VCaP (cell line): ENCODE measurements around the gene ALPP.
A peak's percentile ranks its signal among the peaks of the same experiment; 100 is the strongest.
"Not testable (repeated sequence)": the region's sequence is repeated elsewhere in the genome, so short reads cannot be mapped to it uniquely, and the experiment has no call there.

ENCODE experiments used
- H3K27ac ChIP-seq: fragments of 450-650 bp; 2 replicates; pipeline ENCODE4 v1.5.1; 2017
- CTCF ChIP-seq: fragments of 450-650 bp; conservative IDR thresholded peaks from 2 replicates; pipeline ENCODE4 v1.5.1; 2017; ENCODE audit warnings: mild to moderate bottlenecking, moderate library complexity

ALPP gene

GRCh38 chr2:232378735-232379151 is at the start of gene ALPP:
Gene ALPP, plus strand, starts transcription at chr2:232378751. Its CDS starts 52 bp downstream, at chr2:232378803.
- H3K27ac ChIP-seq, result not testable (repeated sequence)

GRCh38 chr2:232329716-232330067 is 48.9 kb upstream of the ALPP start:
- no peak for TF ChIP-seq CTCF
- H3K27ac ChIP-seq, result no peak overlapping the region

GRCh38 chr2:232330068-232330999 is 48.2 kb upstream of the ALPP start:
- H3K27ac ChIP-seq, result no peak overlapping the region

GRCh38 chr2:232331061-232331460 is 47.5 kb upstream of the ALPP start:
- not testable (repeated sequence) for H3K27ac ChIP-seq

More at GRCh38 chr2:232330068-232330999, 48.2 kb upstream of the ALPP start:
- no peak for TF ChIP-seq CTCF

GRCh38 chr2:232331641-232332040 is 46.9 kb upstream of the ALPP start:
- H3K27ac ChIP-seq, result not testable (repeated sequence)

GRCh38 chr2:232332244-232332939 is 46.2 kb upstream of the ALPP start:
- not testable (repeated sequence) for H3K27ac ChIP-seq

- H3K27ac ChIP-seq, result no peak overlapping the region
- TF ChIP-seq CTCF, result no peak
Measured at GRCh38 chr2:232332940-232333259, 45.7 kb upstream of the ALPP start.

- H3K27ac ChIP-seq, result no peak overlapping the region
- peak; percentile 73 for TF ChIP-seq CTCF
Measured at GRCh38 chr2:232333361-232334135, 45.0 kb upstream of the ALPP start.

- H3K27ac ChIP-seq, result not testable (repeated sequence)
Measured at GRCh38 chr2:232334136-232334884, 44.2 kb upstream of the ALPP start.

GRCh38 chr2:232334885-232335205 is 43.7 kb upstream of the ALPP start:
- H3K27ac ChIP-seq, result not testable (repeated sequence)
